ENCODE data around the gene NACAD.

The NACAD gene

DNA sequence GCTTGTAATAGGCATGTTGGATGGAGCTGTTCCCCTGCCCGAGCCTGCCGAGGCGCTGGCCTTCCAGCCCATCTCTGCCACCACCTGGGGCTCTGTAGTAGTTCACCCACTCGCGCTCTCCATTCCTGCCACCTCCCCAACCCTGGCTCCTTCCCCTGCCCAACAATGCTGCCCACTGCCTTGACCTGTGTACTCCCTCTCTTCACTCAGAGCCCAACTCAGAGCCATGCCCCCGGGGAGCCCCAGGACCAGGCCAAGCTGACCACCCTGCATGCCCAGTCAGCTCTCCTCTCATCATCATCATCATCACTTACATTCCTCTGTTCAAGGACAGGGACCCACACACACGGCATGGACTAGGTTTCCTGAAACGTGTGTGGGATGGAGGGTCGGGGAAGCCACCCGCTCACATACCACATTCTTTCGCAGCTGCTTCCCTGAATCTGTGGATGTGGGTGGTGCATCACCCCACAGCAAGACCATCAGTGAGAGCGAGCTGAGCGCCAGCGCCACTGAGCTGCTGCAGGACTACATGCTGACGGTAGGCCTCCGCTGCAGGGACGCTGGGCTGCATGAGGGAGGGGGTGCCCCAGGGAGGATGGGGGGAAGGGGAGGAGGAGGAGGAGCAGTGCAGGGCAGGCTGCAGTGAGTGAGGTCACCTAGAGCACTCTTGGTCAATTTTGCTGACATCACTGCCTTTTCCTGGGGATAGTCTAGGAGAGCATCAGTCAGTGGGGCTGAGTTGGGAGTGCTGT lies 15.6 kb downstream of the NACAD start:
- no peak for DNase-seq

GRCh38 chr7:45072131-45073030 lies 16.4 kb downstream of the NACAD start:
- no peak for DNase-seq

DNA sequence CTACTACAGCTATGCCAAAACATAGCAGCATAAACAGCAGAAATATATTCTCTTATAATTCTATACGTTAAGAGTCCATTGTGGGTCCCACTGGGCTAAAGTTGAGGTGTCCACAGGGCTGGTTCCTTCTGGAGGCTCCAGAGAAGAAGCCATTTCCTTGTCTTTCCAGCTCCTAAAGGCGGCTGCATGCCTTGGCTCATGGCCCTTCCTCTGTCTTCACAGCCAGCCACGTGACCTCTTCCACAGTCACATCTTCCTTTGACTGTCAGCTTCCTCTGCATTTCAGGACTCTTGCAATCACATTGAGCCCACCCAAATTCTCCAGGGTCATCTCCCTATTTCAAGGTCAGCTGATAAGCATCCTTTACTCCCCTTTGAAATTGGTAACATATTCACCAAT lies 17.2 kb downstream of the NACAD start:
- no peak for DNase-seq

DNA sequence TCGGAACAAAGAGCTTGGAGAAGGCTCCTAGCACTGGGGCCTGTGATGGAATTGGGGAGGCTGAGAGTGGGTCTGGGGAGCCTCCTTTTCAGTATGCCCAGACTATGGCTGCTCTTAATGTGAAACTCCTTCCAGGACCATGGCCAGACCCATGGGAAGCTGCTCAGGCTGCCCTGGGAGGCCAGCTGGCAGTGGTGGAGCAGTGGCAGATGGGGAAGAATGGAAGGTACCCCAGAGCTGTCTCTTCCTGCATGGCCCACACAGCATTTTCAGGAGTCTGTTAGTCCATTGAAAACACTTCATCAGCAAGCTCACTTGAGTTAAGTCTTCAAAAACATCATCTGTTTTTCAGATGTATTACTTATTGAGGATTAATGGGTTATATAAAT lies 18.5 kb downstream of the NACAD start:
- DNase-seq: no peak

DNA sequence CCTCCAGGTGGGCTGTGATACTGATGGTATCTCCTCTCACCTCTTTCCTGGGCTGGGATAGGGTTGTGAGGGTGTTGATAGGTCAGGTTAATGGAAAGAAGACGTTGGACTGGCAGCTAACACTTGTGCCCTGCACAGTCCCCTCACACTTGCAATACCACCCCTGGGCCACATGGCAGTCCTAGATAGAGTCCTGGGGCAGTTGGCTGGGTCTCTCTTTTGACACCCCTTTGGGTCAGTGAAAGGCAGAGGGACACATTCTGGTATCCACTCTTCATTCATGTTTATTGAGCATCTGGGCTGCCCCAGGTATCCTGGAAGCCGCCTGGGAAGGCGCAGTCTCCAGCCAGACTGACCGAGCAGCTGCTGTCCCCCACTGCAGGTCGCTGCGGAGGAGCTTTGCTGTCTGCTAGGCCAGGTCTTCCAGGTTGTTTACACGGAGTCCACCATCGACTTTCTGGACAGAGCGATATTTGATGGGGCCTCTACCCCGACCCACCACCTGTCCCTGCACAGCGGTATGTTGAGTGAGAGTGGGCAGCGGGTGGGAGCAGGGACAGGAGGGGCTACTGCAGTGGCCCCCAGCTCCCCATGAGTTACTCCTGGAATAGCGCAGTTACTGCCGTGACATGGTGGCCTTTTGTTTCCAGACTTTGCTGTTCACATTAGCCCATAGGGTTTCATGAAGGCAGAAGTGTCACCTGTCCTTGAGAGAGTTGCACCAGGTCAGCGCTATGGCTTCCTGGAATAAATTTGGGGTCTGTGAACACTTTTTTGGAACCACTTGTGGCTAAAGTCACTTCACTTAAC lies 19.1 kb downstream of the NACAD start:
- DNase-seq: no peak

GRCh38 chr7:45068236-45069023 lies 20.3 kb downstream of the NACAD start:
- no peak for DNase-seq

DNA sequence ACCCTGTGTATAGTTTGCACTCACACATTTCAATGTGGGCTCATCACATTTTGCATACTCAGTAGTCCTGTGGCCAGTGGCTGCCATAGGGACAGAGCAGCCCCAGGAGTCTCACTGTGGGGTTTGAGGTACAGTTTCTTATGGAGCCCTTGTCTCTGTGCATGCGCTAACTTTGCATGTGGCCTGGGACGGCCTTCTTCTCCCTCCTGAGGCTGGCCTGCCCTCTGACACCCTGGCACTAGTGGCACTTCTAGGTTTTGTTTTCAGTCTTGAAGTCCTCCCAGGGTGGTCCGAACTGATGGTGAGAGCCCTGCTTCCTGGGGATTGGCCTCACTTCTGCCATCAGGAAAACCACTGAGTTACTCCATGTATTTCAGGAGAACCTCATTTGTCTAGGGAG lies 21.2 kb downstream of the NACAD start:
- DNase-seq: no peak

- DNase-seq: no peak
Observed at GRCh38 chr7:45066409-45066808, 22.4 kb downstream of the NACAD start.

DNA sequence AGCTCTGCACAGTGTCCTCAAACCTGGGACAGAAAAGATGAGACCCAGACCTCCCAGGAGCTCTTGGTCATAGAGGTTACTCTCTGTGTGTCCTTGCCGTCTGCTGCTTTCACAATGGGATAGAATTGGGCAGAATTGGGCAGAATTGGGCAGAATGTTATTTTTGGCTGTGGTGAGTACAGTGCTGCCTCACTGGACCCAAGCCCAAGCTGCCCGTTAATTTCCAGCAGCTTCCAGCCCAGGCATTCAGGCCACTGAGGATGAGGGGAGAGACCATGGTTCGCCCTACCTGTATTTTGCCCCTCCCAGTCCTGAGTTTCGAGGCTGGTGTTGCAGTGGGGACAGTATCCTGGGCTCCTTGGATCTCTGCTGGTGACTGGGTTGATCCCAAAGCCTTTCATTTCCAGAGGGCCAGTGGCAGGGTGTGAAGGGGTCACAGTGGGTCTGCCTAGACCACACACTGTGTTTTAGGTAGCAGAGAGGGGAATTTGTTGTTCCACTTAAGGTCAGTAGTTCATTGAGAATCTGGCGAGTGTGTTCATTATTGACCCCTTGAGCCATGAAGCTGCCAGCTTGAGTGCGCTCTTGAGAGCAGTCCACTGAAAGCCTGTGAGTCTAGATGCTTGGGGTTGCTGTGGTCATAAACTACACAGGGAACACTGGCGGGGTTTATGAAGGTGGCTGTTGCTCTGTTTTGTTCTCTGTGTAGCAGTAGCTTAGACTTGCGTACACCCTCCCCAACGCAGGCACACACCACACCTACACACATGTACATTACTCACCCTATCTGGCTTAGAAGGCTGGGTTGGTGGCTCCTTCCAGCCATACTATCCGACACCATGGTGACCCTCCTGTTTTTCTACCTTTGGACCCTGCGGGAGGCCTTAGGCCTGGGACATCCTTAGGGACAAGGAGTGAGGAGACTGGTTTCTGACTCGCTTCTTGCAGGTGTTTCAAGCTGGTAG lies 23.5 kb downstream of the NACAD start:
- DNase-seq: no peak

GRCh38 chr7:45064047-45064725 lies 24.6 kb downstream of the NACAD start:
- DNase-seq: no peak

DNA sequence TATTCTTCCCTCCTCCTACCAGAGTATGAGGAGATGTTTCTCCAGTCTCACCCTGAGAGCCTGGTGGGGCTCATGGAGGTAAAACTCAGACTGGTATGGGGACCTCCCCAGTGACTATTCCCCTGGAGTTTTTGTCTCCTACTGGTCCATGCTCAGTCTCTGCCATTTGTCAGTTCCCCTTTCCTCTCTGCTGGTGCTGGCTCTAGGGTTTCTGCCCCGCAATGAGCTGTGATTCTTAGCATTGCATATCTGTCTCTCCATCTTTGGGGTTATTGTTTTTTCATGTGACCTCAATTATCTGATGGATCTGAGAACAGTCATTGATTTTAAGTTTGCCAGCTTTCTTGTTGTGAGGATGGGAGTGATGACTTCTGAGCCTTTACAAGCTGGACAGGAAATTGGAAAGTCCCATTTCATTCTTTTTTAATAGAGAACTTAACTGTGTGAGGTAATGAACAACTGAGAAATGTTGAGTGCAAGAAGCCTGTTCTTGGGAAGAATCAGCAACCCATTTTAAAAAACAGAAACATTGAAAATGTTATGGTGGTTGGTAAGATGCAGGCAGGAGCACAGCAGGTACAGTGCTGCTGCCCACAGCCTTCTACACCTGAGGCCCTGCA lies 26.9 kb downstream of the NACAD start:
- DNase-seq: no peak

GRCh38 chr7:45061352-45061751 lies 27.4 kb downstream of the NACAD start:
- no peak for DNase-seq

DNA sequence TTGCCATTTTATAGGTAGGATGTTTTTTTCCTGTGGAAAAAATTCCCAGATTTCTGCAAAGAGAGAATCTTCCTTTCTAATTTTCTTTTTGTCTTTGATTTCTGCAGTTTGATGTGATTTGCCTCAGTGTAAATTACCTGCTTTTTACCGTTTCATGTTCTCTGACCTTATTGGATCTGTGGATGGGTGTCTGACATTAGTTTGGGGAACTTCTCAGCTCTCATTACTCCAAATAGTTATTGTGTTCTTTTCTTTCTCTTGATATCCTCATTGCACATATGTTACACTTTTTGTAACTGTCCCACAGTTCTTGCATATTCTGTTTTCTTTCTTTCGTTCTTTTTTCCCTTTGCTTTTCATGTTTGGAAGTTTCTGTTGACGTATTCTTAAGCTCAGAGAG lies 28.5 kb downstream of the NACAD start:
- DNase-seq: no peak

DNA sequence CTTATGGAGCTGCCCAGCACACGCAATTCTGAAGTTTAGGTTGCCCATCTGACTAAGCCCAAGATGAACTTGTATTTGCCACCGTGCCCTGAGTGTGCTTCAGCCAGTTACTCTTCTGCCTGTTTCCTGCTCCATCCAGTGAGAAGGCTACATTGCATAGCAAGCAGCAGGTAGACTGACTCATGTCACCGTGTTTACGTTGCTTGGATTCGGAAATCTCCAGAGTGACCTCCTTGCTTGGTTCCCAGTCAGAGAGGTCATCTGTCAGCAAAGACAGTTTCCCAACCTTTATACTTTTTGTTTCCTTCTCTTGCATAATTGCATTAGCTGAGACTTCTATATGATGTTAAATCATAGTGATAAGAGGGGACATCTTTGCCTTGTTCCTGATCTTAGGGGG lies 30.9 kb downstream of the NACAD start:
- no peak for DNase-seq

DNA sequence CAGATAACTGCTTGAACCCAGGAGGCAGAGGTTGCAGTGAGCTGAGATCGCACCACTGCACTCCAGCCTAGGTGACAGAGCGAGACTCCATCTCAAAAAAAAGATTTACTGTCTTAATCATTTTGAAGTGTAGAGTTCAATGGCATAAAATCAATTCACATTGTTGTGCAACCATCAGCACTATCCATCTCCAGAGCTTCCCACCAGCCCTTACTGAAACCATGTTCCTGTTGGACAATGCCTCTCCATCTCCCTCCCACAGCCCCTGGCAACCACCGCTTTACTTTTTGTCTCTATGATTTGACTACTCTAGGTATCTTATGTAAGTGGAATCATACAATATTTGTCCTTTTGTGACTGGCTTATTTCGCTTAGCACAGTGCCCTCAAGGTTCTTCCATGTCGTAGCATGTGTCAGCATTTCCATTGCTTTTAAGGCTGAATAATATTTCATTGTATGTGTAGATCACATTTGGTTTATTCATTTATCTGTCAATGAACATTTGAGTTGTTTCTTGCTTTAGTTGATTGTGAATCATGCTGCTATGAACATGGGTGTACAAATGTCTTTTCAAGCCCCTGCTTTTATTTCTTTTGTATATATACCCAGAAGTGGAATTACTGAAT lies 33.1 kb downstream of the NACAD start:
- DNase-seq: no peak

DNA sequence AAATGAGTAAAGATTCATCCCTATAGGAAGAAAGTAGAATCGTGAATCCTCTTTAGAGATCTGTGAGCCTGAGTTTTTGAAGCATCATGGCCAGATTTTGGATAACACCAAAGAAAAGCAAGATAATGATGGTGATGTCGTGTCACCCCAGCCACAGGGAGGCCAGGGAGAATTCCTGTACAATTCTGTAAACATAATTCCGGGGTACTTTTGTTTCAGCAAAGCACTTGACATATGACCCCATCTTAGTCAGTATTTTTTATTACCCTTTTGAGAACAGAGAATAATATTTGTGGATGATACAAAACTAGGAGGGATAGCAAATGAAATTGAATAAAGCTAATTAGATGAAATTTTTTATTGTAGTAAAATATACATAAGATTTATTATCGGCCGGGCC lies 33.8 kb downstream of the NACAD start:
- no peak for DNase-seq

- no peak for DNase-seq
Observed at GRCh38 chr7:45054442-45054841, 34.3 kb downstream of the NACAD start.

DNA sequence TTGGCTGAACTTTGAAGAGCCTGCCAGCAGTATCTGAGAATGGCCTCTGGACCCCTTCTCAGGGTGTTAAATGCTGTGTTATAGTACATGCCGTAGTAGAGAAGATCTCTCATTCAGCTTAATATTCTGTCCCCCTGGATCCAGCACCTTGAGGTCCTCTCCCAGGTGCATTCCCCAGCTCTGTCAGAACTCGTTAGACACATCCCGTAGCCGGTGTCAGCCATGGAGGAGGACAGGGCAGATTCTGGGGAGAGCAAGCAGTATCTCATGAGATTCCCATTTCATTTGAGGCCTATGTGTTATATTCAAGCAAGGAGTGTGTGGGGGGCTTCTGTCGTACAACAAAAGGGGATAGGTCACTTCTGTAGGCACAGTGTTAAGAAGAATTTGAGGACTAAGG lies 34.8 kb downstream of the NACAD start:
- DNase-seq: no peak

- DNase-seq: no peak
Observed at GRCh38 chr7:45053401-45053800, 35.4 kb downstream of the NACAD start.

GRCh38 chr7:45052011-45052410 lies 36.8 kb downstream of the NACAD start:
- DNase-seq: no peak

All from T1000 (cell line).